ENCODE results near the gene FARP2. TPM values are rescaled to one million over a fixed set of nuclear protein-coding genes. Genes with fewer than 3 reads are reported as not detected.

Gene FARP2
- total and polyA plus RNA-seq, 2 donors (not counting 1 experiment from before 2014, with no cell fraction given): 28.2 to 41.0 TPM

DNA sequence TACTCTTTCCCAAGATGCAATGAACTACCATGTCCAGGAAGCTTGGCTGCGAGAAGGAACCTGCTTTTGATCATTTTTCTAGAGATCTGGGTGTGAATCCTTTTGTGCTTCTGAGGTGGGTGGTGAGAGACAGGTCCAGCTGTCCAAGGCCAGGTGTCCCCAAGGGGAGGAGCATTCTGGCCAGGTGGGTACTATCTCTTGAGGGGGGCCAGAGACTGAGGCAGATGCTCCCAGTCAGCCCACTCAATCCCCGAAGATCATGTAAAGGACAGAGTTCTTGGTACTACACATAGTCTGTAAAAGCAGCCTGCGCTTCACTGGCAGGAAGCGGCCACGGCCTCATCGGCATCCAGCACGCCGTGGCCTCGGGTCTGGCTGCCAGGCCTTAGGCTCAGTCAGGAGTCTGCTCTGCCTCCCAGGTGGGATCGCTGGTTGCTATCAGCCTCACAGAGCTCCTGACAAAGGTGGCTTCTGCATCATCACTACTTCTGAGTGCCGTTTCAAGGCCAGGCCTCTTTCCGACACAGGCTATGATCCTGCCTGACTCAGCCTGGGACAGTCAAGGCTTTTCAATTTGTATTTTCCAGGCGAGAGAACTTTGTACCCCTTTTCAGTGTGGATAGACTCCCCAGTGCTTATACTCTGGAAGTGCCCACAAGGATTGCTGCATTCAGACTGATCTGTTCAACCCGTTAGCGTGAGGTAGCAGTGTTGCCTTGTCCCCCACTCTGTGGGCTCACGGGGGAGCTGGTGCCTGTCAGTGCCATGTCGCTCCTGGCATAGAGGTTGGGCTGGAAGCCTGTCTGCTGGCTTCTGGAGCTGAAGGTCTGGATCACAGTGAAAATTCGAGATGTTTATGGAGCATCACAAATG is 123.2 kb downstream of the FARP2 start:
- H3K4me1 ChIP-seq (ENCODE audit: control insufficient read depth, extremely low read depth, insufficient read depth, low read length): no peaks in the 10 kb centered on the region
- no peaks in the 10 kb centered on the region for H3K9me3 ChIP-seq (ENCODE audit: control insufficient read depth, insufficient read depth, low read depth, low read length)
- DNase-seq (ENCODE audit: low read depth in 2 of 2): no peak
- no peaks in the 10 kb centered on the region for H3K36me3 ChIP-seq (ENCODE audit: control insufficient read depth, insufficient read depth, low read length)
- no peak overlapping the region for H3K27ac ChIP-seq (ENCODE audit: insufficient read depth, low read length)
- H3K9ac ChIP-seq (ENCODE audit: insufficient read depth, low read length): no peak overlapping the region
- H3K4me2 ChIP-seq (ENCODE audit: extremely low read depth, insufficient read depth, low read length): no peak overlapping the region
- no peaks in the 10 kb centered on the region for H3K27me3 ChIP-seq (ENCODE audit: control insufficient read depth, insufficient read depth, low read length)
- H2AFZ ChIP-seq (ENCODE audit: low read length): no peak overlapping the region
- TF ChIP-seq, protein P1, sequence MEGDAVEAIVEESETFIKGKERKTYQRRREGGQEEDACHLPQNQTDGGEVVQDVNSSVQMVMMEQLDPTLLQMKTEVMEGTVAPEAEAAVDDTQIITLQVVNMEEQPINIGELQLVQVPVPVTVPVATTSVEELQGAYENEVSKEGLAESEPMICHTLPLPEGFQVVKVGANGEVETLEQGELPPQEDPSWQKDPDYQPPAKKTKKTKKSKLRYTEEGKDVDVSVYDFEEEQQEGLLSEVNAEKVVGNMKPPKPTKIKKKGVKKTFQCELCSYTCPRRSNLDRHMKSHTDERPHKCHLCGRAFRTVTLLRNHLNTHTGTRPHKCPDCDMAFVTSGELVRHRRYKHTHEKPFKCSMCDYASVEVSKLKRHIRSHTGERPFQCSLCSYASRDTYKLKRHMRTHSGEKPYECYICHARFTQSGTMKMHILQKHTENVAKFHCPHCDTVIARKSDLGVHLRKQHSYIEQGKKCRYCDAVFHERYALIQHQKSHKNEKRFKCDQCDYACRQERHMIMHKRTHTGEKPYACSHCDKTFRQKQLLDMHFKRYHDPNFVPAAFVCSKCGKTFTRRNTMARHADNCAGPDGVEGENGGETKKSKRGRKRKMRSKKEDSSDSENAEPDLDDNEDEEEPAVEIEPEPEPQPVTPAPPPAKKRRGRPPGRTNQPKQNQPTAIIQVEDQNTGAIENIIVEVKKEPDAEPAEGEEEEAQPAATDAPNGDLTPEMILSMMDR (conservative IDR thresholded peaks at IDR 0.05 in 1 of 2, IDR thresholded peaks at IDR 0.05 in 1 of 2; ENCODE audit: low read depth in 1 of 2, low read length in 2 of 2): no peak
- no peak for TF ChIP-seq EZH2 (IDR thresholded peaks at IDR 0.05; ENCODE audit: low read length, missing control alignments)
- H4K20me1 ChIP-seq (ENCODE audit: control insufficient read depth, extremely low read depth, insufficient read depth, low read length): no peaks in the 10 kb centered on the region
- no peak overlapping the region for H3K4me3 ChIP-seq (replicated peaks in 1 of 4; ENCODE audit: control extremely low read depth in 1 of 4, insufficient read depth in 1 of 4, low read depth in 3 of 4, low read length in 4 of 4)
- H3K79me2 ChIP-seq (ENCODE audit: control insufficient read depth, insufficient read depth, low read length): no peaks in the 10 kb centered on the region

DNA sequence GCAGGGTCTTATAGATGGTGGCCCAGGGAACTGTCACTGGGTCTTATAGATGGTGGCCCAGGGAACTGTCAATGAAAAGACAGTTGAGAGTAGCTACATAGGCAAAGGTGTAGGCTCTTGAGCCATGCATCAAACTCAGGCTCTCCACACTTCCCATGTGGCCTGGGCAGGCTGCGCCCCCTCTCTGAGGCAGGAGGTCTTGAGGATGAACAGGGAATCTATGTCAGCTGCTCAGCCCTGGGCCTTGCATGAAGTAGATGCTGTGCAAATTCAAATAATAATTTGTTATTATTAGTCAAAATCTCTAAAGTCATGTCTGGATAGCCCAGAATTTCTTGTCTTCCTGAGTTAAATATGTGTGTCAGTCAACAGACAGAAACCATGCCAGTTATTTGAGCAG is 125.6 kb downstream of the FARP2 start:
- no peak overlapping the region for H3K9ac ChIP-seq (ENCODE audit: insufficient read depth, low read length)
- H3K4me3 ChIP-seq (replicated peaks in 1 of 4; ENCODE audit: control extremely low read depth in 1 of 4, insufficient read depth in 1 of 4, low read depth in 3 of 4, low read length in 4 of 4): no peak overlapping the region
- no peaks in the 10 kb centered on the region for H3K4me1 ChIP-seq (ENCODE audit: control insufficient read depth, extremely low read depth, insufficient read depth, low read length)
- no peak for TF ChIP-seq EZH2 (IDR thresholded peaks at IDR 0.05; ENCODE audit: low read length, missing control alignments)
- TF ChIP-seq, protein P1 (conservative IDR thresholded peaks at IDR 0.05 in 1 of 2, IDR thresholded peaks at IDR 0.05 in 1 of 2; ENCODE audit: low read depth in 1 of 2, low read length in 2 of 2): no peak
- no peak for DNase-seq (ENCODE audit: low read depth in 2 of 2)
- no peaks in the 10 kb centered on the region for H3K36me3 ChIP-seq (ENCODE audit: control insufficient read depth, insufficient read depth, low read length)
- no peak overlapping the region for H3K27ac ChIP-seq (ENCODE audit: insufficient read depth, low read length)
- no peaks in the 10 kb centered on the region for H4K20me1 ChIP-seq (ENCODE audit: control insufficient read depth, extremely low read depth, insufficient read depth, low read length)
- no peak overlapping the region for H2AFZ ChIP-seq (ENCODE audit: low read length)
- no peaks in the 10 kb centered on the region for H3K79me2 ChIP-seq (ENCODE audit: control insufficient read depth, insufficient read depth, low read length)
- no peaks in the 10 kb centered on the region for H3K27me3 ChIP-seq (ENCODE audit: control insufficient read depth, insufficient read depth, low read length)
- H3K4me2 ChIP-seq (ENCODE audit: extremely low read depth, insufficient read depth, low read length): no peak overlapping the region
- H3K9me3 ChIP-seq (ENCODE audit: control insufficient read depth, insufficient read depth, low read depth, low read length): no peaks in the 10 kb centered on the region

DNA sequence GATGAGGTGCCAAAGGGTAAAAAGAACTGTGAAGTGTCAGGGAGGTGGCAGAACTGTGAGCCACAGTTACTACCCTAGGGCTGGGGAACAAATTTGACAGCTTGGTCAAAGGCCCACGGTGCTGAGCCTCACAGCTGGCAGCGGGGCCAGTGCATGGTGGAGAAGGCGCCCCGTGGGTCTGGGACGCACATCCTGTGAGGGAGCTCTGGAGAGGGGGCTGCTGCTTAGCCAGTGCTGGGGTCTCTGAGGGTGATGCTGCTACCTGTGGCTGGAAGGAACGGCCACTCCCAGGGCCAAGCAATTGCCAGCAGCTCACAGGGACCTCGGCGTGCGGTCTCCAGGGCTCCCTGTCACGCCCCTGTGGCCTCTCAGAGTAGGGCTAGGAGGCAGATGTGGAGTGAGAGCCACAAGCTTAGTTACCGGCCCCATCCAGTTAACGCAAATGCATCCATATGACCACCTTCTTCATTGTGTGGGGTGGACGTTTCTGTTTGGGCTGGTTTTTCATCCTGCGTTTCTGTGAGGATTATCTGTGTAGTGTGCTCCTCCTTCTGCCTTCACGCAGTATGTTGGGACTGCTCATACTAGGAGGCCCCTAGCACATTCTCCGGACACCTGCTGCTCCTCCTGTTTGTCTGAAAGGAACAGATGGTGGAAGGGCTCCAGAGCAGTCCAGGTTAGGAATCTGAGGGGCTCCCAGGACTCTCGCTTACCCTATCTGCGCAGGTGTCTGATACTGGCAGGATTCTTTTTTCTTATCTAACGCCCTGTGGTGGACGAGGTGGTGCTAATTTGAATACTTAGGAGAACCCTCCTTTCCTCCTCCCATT is 126.3 kb downstream of the FARP2 start:
- H3K27me3 ChIP-seq (ENCODE audit: control insufficient read depth, insufficient read depth, low read length): no peaks in the 10 kb centered on the region
- H2AFZ ChIP-seq (ENCODE audit: low read length): no peak overlapping the region
- no peaks in the 10 kb centered on the region for H3K9me3 ChIP-seq (ENCODE audit: control insufficient read depth, insufficient read depth, low read depth, low read length)
- no peaks in the 10 kb centered on the region for H4K20me1 ChIP-seq (ENCODE audit: control insufficient read depth, extremely low read depth, insufficient read depth, low read length)
- H3K27ac ChIP-seq (ENCODE audit: insufficient read depth, low read length): no peak overlapping the region
- no peak for DNase-seq (ENCODE audit: low read depth in 2 of 2)
- no peak overlapping the region for H3K4me3 ChIP-seq (replicated peaks in 1 of 4; ENCODE audit: control extremely low read depth in 1 of 4, insufficient read depth in 1 of 4, low read depth in 3 of 4, low read length in 4 of 4)
- TF ChIP-seq EZH2 (IDR thresholded peaks at IDR 0.05; ENCODE audit: low read length, missing control alignments): no peak
- TF ChIP-seq, protein P1 (conservative IDR thresholded peaks at IDR 0.05 in 1 of 2, IDR thresholded peaks at IDR 0.05 in 1 of 2; ENCODE audit: low read depth in 1 of 2, low read length in 2 of 2): no peak
- no peak overlapping the region for H3K9ac ChIP-seq (ENCODE audit: insufficient read depth, low read length)
- H3K79me2 ChIP-seq (ENCODE audit: control insufficient read depth, insufficient read depth, low read length): no peaks in the 10 kb centered on the region
- H3K36me3 ChIP-seq (ENCODE audit: control insufficient read depth, insufficient read depth, low read length): no peaks in the 10 kb centered on the region
- H3K4me2 ChIP-seq (ENCODE audit: extremely low read depth, insufficient read depth, low read length): no peak overlapping the region
- H3K4me1 ChIP-seq (ENCODE audit: control insufficient read depth, extremely low read depth, insufficient read depth, low read length): no peaks in the 10 kb centered on the region
